ENCODE data around the gene IMPDH2.

IMPDH2 gene

DNA sequence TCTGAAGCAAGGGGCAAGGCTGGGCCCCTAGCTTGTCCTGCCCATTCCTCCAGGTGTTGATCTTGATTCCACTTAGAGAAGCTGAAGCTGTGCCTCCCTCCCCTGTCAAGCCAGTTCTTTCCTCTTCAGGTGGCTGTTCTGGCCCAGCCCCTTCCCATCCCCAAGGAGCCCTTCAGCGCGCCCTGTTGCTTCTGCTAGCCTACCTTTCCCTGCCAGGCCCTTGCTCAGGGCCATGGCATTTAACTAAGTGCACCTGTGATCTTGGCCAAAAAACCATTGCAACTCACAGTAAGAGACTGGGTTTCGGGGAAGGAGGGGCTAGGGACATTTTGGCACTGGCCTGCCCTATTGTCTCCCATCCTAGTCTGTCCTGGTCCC is 23.9 kb downstream of the IMPDH2 start:
- DNase-seq: no peak

DNA sequence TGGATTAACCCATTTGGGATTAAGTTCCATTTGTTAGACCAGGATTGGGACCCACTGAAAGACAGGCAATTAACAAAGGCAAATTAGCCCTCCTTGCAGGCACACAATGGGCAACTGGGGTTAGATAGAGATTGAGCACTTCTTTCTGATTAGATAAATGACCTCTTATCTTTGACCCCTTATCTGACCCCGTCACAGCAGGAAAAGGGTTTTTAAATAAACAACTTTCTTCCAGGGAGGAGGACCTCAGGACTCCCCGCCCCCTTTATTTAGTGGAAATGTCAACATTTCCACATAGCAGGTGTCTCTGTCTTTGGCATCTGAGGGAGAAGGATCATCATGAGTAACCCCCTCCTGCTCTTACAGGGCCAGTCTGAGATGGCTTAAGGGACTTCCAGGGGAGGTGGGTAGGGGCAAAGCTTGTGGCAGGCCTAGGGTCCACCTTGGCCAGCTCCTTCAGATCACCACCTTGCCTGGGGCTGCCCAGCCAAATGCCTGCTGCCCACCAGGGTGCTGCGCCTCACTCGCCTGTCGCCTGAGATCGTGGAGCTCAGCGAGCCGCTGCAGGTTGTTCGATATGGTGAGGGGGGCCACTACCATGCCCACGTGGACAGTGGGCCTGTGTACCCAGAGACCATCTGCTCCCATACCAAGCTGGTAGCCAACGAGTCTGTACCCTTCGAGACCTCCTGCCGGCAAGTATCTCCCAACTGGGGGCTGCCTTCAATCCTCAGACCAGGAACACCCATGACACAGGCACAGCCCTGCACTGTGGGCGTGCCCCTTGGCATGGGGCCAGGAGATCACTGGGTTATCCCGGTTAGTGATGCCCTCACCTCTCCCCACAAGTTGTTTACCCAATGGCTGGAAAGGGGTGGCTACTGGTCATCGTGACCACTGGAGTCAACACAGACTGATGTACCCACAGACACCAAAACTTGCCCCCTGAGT is 24.6 kb downstream of the IMPDH2 start:
- no peak for DNase-seq

DNA sequence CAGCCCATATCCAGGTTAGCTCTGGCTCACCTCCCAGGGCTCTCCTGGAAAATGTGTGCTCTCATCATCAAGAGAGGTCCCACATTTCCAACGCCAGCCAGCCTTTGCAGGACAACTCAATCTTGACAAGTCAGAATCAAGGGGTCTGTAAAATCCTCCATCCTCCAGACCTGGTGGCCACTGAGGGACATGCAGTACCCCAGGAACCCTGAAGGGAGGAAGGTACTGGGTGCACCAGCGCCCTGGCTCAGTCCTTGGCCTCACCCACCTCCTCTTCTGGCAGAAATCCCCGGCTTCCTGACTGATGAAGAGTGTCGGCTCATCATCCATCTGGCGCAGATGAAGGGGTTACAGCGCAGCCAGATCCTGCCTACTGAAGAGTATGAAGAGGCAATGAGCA is 28.0 kb downstream of the IMPDH2 start:
- no peak for DNase-seq

DNA sequence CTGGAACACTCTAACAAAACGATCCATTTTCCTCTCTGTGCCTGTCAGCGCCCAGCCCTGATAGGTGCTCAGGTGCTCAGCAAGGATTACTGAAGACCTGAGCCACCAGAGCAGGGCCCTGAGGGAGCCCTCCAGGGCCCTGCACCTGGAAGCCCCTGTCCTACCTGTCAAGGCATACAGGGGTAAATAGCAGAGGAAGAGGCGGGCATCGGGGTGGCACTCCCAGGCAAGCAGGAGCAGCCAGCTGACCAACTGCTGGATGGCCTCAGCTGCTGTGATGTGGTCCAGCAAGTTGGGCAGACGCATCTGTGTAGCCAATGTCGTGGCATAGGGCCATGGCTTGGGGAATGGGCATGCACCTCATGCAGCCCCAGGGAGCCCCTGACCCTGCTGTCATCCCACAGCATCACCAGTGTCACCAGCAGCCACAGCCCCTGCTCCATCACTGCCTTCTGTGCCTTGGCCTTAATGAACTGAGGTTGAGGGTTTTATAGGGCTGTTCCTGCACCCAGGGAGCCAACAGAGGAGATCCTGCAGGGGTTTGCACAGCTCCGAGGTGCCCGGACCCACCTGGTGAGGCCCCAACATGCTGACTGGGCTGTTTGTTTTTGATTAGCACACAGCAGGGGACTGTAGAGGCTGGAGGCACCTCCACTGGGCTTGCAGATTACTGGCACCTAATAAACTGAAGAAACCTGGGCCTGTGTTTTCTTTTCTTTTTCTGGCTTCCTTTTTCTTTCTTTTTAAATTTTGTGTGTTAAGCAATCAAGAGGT is 29.9 kb downstream of the IMPDH2 start:
- no peak for DNase-seq

DNA sequence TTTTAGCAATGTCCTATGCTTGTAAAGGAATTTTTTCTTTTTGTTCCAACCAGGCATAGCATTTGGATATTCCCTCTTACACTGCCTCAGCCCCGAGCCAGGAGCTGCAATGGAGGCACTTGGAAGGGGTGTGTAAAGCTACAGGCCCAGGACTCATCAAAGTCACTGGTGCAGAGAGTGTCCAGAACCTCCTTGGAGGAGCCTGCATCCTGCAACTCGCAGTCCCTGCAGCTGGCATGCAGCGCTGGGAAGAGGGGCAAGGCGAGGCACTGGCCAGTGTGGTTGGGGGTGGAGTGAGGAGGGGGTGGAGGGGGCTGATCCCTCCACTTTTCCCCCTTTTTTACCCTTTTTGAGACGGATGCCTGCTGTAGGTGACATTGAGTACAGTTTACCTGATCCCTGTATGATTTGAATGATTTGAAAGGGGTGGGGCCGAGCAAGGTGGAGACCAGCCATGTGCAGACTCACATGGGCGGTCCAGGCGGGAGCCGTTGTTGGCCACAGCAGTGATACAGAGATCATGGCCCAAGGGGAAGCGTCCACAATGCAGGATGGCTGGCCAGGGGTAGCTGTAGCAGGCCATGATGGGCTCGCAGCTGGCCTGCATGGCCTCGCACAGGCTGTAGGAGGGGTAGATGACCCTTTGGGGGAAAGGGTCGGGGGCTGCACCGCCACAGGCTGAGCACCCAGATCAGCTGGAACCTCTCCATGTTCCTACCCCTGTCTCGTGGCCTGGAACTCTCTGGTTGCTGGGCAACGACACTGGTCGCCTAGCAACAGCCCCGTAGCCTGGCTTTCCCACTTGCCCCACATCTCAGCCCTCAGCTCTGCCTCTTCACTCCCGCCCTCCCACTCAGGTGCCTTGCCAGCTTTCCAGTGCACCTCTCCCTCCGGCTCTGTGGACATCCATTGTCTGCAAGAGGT is 31.2 kb downstream of the IMPDH2 start:
- no peak for DNase-seq

DNA sequence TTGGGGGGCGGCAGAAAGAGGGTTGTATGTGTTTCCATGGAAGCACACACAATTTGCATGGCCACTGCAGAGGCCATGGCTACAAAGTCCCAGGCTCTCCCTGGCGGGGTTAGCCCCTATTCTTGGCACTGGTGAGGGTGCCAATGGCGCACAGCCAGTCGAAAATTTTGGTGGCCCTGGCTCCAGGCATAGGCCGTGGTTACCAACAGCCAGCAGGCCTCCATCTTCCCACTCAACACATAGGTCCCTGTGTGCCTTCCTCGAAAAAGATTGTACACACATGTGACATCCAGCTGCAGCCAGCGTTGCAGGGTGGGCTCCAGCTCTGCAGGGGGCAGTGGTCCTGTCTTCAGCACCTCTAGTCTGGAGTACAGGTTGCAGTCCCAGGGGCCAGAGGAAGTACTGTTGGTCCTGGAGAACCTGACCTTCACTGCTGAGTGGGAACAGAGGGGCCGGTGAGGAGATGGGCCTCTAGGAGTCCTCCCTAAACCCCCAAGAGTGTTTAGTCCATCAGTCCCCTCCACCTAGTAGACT is 32.0 kb downstream of the IMPDH2 start:
- no peak for DNase-seq

DNA sequence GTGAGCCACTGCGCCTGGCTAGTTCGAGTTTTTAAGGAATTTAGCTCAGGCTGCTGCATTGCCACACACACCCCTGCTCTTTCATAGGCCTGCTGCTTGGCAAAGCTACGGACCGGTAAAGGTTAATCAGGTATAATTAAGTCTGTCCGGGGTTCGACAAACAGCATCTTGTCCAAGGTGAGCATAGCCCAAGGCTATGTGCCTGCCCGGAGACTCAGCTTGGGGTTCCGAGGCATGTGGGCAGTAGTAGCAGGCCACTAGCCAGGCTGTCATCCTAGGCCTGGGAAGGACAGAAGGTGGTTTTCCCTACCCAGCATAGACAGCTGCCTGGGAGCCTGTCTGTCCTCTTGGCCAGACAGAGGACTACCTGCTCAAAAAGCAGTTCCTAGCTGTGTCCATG is 32.6 kb downstream of the IMPDH2 start:
- DNase-seq: no peak

DNA sequence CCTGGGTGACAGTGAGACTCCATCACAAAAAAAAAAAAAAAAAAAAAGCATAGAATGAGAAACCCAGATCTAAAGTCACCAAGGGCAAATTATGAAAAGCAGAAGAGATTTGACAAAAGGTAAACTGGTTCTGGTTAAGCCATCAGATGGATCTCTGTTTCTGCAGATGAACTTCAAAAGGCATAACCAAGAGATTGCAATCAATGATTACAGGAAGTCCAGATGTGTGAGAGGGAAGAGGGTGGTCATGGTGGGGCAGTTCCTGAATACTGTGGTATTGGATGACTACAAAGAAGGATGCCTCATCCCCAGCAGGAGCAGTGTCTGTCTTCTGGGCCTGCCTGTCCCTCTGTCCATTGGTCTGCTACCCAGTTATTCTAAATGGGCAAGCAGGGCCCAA is 35.4 kb downstream of the IMPDH2 start:
- no peak for DNase-seq

DNA sequence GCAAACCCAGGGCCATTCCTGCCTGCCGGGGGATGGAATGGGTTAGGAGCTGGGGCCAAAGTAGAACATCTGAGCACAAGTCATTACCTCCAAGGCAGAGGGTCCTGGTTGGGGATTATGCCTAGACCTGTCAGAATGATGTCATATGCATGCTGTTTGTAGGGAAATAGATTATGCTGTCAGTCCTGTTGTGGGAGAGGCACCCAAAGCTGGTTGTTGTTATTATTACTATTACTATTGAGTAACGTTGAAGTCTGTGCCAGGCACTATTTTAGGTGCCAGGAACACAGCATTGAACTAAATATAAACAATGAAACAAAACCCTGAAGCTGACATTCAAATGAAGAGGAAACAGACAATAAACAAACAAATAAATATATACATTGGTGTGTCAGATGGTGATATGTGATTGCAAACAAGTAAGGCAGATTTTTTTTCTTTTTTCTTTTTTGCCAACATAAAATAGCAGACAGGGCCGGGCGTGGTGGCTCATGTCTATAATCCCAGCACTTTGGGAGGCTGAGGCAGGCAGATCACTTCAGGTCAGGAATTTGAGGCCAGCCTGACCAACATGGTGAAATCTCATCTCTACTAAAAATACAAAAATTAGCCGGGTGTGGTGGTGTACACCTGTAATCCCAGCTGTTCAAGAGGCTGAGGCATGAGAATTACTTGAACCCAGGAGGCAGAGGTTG is 37.2 kb downstream of the IMPDH2 start:
- no peak for DNase-seq

DNA sequence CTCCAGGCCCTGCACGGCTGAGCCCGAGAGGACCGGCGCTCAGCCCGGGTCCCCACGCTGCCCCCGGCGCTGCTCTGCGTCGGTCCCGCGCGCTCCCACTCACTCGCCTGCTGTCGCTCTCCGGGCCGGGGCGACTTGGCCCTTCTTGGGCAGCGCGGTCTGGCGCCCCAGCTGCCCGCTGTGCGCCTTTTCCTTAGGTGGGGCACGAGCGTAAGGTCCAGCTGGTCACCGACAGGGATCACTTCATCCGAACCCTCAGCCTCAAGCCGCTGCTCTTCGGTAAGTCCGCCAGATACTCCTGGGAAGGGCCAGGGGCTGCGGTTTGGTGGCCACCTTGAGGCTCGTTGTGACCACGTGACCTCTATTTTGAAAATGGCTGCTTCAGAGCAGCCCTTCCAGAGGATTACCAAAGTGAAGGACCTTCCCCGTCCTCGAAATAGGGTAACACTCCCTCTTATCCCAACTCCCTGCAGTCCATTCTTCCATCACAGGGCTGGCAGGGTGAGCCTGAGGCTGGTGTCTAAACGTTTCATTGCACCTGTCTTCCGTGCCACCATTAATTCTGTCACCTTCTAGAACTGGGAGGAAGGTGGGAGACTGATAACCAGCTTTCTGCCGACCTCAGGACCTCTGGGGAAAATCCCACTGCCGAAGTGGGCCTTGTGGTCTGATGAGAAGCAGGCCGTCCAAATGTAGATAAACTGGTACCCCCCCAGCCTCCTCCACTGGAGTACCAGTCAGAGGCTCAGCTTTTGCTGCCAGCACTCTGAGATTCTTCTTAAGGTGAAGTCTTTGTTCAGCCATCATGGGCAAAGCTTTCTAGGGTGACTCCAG is 38.3 kb downstream of the IMPDH2 start:
- peak; percentile 55 to 65 for DNase-seq

DNA sequence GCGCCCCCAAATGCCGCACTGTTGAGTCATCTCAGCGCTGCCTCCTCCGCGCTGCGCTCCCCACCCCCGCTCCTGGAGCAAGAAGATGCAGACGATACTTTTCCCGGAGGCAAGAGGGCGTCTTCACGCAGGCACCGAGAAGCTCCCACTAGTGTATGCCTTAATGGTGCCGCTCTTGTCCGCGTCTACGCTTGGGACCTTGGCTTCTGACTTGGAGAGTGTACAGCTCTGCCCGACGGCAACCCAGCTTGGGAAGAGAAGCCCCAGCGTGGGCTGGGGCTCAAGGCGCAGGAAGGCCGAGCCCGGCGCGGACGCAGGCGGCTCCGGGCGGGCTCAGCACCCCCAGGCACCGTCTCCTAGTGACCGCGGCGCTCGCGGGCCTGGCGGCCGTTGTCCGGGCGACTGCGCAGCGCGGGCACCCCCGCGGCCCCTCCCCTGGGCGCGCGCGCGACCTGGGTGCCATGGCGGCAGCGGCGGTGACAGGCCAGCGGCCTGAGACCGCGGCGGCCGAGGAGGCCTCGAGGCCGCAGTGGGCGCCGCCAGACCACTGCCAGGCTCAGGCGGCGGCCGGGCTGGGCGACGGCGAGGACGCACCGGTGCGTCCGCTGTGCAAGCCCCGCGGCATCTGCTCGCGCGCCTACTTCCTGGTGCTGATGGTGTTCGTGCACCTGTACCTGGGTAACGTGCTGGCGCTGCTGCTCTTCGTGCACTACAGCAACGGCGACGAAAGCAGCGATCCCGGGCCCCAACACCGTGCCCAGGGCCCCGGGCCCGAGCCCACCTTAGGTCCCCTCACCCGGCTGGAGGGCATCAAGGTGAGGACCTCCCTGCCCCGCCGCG is 39.2 kb downstream of the IMPDH2 start, which contains the start of gene P4HTM:
TSS of gene P4HTM (plus strand) at position 446 of the 840 bp plus-strand sequence. CDS start at position 462, 16 bp downstream.
- DNase-seq: peak; percentile 88 to 90

DNA sequence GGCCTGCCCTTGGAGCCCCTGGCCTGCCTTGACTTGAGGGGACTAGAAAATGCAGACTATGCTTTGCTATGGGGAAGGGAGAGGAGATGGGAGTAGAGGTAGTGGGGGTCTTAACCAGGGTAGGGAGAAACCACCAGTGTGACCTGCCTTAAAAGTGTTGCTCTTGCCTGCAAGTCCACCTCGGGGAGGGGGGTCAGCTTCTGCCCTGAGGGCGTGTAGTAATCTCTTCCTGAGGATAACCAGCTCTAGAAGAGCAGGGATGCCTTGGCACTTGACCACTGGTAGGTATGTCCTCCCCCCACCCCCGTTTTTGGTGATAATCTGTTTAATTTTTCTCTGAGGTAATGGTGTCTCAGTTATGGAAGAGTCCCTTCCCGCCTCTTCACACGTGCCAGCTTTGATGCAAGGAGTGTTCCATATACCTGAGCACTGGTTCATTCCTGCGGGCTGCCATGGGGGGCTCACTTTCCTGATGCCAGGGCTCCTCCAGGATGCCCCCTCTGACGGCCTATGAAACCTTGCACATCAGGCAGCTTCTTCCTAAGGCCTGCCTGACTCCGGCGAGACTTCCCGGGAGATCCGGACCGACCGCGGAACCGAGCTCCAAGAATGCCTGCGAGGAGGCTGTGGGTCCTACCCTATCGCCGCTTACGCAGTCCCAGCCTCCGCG is 39.9 kb downstream of the IMPDH2 start:
- peak in 1 of 2 experiments; percentile 38 for DNase-seq

DNA sequence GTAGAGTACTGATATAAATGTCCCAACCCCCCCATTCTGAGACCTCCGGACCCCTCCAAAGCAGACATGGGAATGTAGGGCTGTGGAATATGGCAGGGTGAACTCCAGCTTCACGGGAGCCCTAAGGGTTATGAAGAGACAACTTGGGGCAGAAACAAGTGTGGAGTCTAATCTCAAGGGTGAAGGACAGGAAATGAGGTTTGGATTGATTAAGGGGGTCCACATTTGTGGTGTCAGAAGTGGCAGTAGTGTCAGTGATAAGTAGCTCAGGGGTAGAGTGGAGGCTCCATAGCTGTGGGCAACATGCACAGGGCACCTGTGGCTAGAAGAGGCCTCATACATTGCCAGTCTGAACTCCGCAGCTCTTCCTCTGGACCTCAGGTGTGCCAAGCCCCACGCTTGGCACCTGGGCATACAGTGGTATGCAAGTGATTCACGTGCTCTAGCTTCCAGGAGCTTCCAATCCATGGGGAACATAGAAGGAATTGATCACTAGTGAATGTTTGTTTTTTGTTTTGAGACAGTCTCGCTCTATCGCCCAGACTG is 43.3 kb downstream of the IMPDH2 start:
- DNase-seq: no peak

DNA sequence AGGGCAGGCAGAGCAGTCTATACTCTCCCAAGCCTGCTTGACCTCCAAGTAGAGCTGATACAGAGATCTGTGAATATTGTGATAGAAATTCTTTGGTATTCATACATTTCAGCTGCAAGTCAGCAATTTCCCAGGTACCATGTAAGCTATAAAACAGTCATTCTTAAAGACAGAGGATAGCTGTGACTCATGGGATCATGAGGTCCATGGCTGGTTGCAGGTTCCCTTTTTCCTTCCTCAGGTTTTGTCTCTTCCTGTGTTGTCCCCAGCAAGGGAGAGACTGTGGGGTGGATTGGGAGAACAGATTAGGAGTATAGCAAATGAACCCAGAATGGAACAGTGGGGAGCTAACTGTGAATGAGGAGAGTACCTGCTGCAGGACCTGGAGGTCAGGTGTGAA is 44.5 kb downstream of the IMPDH2 start:
- DNase-seq: no peak

DNA sequence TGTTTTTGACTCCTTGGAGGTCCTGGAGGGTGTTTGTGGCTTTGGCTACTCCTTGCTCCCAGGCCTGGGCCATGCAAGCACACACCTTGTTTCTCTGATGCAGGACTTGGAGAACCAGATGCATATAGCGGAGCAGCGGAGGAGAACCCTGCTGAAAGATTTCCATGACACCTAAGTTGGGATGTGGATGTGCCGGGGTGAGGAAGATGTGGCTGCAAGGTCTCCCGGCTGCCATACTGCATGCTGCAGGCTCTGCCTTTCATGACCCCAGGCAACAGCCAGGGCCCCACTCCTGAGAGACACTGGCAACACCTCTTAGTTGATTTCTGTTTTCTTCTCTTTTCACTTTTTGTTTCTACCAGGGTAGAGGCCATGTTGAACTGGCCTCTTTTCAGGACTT is 46.1 kb downstream of the IMPDH2 start:
- DNase-seq: no peak

DNA sequence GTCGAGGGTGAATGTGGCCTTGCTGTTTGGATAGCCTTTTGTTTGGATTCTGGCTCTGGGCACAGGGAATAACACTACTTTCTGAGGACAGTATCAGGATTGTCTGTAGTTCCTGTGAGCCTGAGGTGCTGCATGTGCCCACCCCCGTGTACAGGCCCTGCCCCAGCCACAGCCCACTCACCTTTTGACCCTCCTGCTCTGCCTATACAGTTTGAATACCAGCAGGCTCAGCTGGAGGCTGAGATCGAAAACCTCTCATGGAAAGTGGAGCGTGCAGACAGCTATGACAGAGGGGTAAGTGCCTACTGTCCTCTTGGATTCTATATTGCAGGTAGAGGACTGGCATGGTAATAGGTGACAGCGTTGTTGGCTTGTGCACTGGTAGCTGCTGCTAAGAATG is 46.5 kb downstream of the IMPDH2 start:
- DNase-seq: no peak

DNA sequence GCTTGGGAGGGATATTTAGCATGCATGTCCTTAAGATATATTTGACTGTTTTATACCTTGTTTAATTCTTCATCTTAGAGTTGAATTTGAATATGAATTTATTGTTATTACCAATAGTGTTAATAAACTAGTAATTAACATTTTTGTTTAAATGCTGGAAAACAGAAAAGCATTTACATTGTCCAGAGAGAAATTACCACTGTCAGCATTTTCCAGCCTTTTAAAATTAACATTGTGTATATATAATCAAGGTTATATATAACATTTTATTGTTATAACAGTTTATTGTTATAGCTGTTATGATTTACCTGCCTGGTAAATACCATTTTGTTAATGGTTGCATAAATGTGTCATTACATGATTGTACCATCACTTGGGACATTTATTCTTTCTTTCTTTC is 47.2 kb downstream of the IMPDH2 start:
- DNase-seq: no peak

DNA sequence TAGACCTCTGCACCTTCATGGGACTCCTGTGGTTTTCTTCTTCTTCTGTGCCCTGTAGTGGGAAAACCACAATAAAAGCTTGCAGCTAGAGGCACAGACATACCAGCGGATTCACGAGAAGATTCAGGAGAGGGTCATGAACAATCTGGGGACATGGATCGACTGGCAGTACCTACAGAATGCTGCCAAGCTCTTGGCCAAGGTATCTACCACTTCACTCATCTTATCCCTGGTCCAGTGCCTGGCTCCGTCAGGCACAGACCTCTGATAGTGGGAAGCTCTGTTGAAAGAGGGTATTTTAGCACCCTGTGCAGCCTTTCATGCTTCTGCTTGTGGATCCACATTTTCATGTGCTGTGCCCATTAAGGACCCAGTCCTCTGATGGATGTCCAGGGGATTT is 48.9 kb downstream of the IMPDH2 start:
- no peak for DNase-seq

DNA sequence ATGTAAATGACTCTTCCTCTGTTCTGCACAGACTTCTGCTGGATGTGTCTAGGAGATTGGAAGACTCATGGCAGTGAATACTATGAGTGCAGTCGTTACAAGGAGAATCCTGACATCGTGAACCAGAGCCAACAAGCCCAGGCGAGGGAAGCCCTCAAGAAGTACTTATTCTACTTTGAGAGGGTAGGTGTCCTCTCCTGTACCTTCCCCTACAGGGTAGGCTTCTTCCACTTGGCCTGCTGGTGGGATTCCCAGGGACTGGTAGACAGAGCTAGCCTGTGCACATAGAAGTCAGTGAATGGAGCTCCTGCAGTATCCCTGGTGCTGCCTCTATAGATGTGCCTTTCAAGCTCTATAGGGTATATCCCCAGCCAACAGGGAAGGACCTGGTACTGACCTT is 49.7 kb downstream of the IMPDH2 start:
- DNase-seq: no peak
